Neural crest cell (in vitro differentiated cells): ENCODE results near the gene ZNF710. TPM values are rescaled to one million over a fixed set of nuclear protein-coding genes. Genes with fewer than 3 reads are reported as not detected.

Source experiments
- DNase-seq: peaks from one replicate; pipeline ENCODE4 v3.0.0; 2021; ENCODE audit warnings: low read depth, mixed read lengths, low spot score
- H3K27ac Mint-ChIP-seq: one replicate; pipeline ENCODE4 v1.8.0; 2021; ENCODE audit warnings: mild to moderate bottlenecking, mixed read lengths; ENCODE audit not compliant: unreplicated experiment
- H3K27me3 Mint-ChIP-seq: 2 replicates; pipeline ENCODE4 v1.8.0; 2021; ENCODE audit warnings: low read depth, mild to moderate bottlenecking, mixed read lengths
- H3K36me3 Mint-ChIP-seq: 2 replicates; pipeline ENCODE4 v1.8.0; 2021; ENCODE audit warnings: low read depth, mild to moderate bottlenecking, mixed read lengths
- H3K4me1 Mint-ChIP-seq: 2 replicates; pipeline ENCODE4 v1.8.0; 2021; ENCODE audit warnings: mixed read lengths
- H3K4me3 Mint-ChIP-seq: one replicate; pipeline ENCODE4 v1.8.0; 2021; ENCODE audit warnings: mild to moderate bottlenecking, mixed read lengths
- H3K9me3 Mint-ChIP-seq: 2 replicates; pipeline ENCODE4 v1.8.0; 2021; ENCODE audit warnings: mixed read lengths
- CTCF ChIP-seq: fragments of 200-600 bp; sonication (generic); conservative IDR thresholded peaks from 2 replicates; pipeline ENCODE4 v1.5.0; 2021; ENCODE audit warnings: antibody characterized with exemption, mild to moderate bottlenecking
- total RNA-seq: library from RNA; stranded (reverse); gene quantifications from 2 replicates; pipeline ENCODE4 v1.2.1, GENCODE V29; 2021

ZNF710 gene
- total RNA-seq, 1 donor from 2014 or later, result 64.4 TPM

GRCh38 chr15:90083419-90083818, 82.3 kb downstream of the ZNF710 start:
- H3K4me1 Mint-ChIP-seq, result peaks cover 10% of the 10 kb centered on the region
- H3K36me3 Mint-ChIP-seq, result peaks cover 18% of the 10 kb centered on the region

GRCh38 chr15:90083954-90084607, 83.0 kb downstream of the ZNF710 start:
- Mint-ChIP-seq H3K27ac (peak overlapping the region; percentile 69), H3K4me3 (peak overlapping the region; percentile 31), H3K4me1 (peaks cover 10% of the 10 kb centered on the region), H3K9me3 (no peaks in the 10 kb centered on the region), H3K27me3 (peaks cover 3% of the 10 kb centered on the region), H3K36me3 (peaks cover 18% of the 10 kb centered on the region)
- no peak for TF ChIP-seq CTCF
- DNase-seq, result no peak

More at GRCh38 chr15:90083419-90083818, 82.3 kb downstream of the ZNF710 start:
- TF ChIP-seq CTCF, result no peak
- DNase-seq, result no peak
- Mint-ChIP-seq H3K27ac (peak overlapping the region; percentile 69), H3K4me3 (peak overlapping the region; percentile 31), H3K27me3 (peaks cover 3% of the 10 kb centered on the region), H3K9me3 (no peaks in the 10 kb centered on the region)

GRCh38 chr15:90084876-90085423, 83.8 kb downstream of the ZNF710 start:
- H3K4me3 Mint-ChIP-seq, result no peak overlapping the region
- H3K9me3 Mint-ChIP-seq, result no peaks in the 10 kb centered on the region
- peaks cover 24% of the 10 kb centered on the region for H3K36me3 Mint-ChIP-seq
- H3K27me3 Mint-ChIP-seq, result peaks cover 3% of the 10 kb centered on the region
- peaks cover 10% of the 10 kb centered on the region for H3K4me1 Mint-ChIP-seq
- TF ChIP-seq CTCF, result no peak
- DNase-seq, result no peak
- peak overlapping the region; percentile 50 for H3K27ac Mint-ChIP-seq

GRCh38 chr15:90085565-90085964, 84.4 kb downstream of the ZNF710 start:
- Mint-ChIP-seq H3K4me1 (peaks cover 10% of the 10 kb centered on the region), H3K4me3 (peak overlapping the region; percentile 51), H3K27me3 (peaks cover 3% of the 10 kb centered on the region), H3K9me3 (no peaks in the 10 kb centered on the region), H3K27ac (no peak overlapping the region), H3K36me3 (peaks cover 27% of the 10 kb centered on the region)
- DNase-seq, result no peak
- no peak for TF ChIP-seq CTCF

DNA sequence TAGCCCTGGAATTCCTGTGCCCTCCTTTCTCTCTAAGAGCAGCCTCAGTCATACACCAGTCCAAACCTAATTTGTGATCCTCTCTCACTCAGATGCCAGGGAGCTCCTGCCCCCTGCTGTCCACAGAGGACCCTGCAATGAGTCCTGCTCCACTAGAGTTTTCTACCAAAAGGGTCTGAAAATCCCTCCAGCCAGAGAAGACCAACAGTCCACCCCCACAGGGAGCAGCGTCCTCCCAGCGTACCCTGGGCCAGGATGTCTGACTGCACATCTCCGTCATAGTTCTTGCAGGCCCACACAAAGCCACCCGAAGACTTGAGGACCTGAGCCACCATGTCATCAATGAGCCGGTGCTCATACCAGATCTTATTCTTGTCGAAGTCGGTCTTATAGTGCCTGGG, 85.7 kb downstream of the ZNF710 start:
- H3K4me1 Mint-ChIP-seq, result peaks cover 10% of the 10 kb centered on the region
- H3K9me3 Mint-ChIP-seq, result no peaks in the 10 kb centered on the region
- peak overlapping the region; percentile 52 for H3K27ac Mint-ChIP-seq
- H3K36me3 Mint-ChIP-seq, result peaks cover 34% of the 10 kb centered on the region
- H3K27me3 Mint-ChIP-seq, result peaks cover 3% of the 10 kb centered on the region
- TF ChIP-seq CTCF, result peak; percentile 72
- peak overlapping the region; percentile 67 for H3K4me3 Mint-ChIP-seq
- DNase-seq, result peak; percentile 52
